KMS-11 (cell line): Measurements from ENCODE around the gene CRMP1.

Experiments
- H2AFZ ChIP-seq: fragments of 200-600 bp; sonication (generic); 2 replicates; pipeline ENCODE4 v1.6.1; 2016; ENCODE audit warnings: antibody characterized with exemption, mixed run types, low read depth
- H3K27ac ChIP-seq: fragments of 200-600 bp; sonication (generic); 2 replicates; pipeline ENCODE4 v1.6.1; 2016; ENCODE audit warnings: mild to moderate bottlenecking, mixed run types
- H3K27me3 ChIP-seq: fragments of 200-600 bp; sonication (generic); 2 replicates; pipeline ENCODE4 v1.6.1; 2017; ENCODE audit warnings: mild to moderate bottlenecking, low read depth, mixed run types, moderate library complexity; ENCODE audit not compliant: insufficient read depth
- H3K36me3 ChIP-seq: fragments of 200-600 bp; sonication (generic); 2 replicates; pipeline ENCODE4 v1.6.1; 2017; ENCODE audit warnings: mild to moderate bottlenecking, mixed run types; ENCODE audit not compliant: insufficient read depth
- H3K4me1 ChIP-seq: fragments of 200-600 bp; sonication (generic); 2 replicates; pipeline ENCODE4 v1.6.1; 2016; ENCODE audit warnings: mild to moderate bottlenecking, low read depth, mixed run types; ENCODE audit not compliant: poor library complexity, severe bottlenecking
- H3K4me2 ChIP-seq: fragments of 200-600 bp; sonication (generic); 2 replicates; pipeline ENCODE4 v1.7.0; 2016; ENCODE audit warnings: mild to moderate bottlenecking, mixed run types
- H3K4me3 ChIP-seq: fragments of 200-600 bp; sonication (generic); IDR thresholded peaks from 2 replicates; pipeline ENCODE4 v1.6.1; 2017; ENCODE audit warnings: low read depth, low read length, mixed read lengths; ENCODE audit not compliant: insufficient read depth
- H3K79me2 ChIP-seq: fragments of 200-600 bp; sonication (generic); 2 replicates; pipeline ENCODE4 v1.6.1; 2016; ENCODE audit warnings: low read depth, mixed run types; ENCODE audit not compliant: insufficient read depth
- H3K9ac ChIP-seq: fragments of 200-600 bp; sonication (generic); 2 replicates; pipeline ENCODE4 v1.6.1; 2016; ENCODE audit warnings: mild to moderate bottlenecking, mixed run types
- H4K20me1 ChIP-seq: fragments of 200-600 bp; sonication (generic); 2 replicates; pipeline ENCODE4 v1.6.1; 2016; ENCODE audit warnings: mild to moderate bottlenecking, mixed run types; ENCODE audit not compliant: insufficient read depth
- CTCF ChIP-seq: fragments of 200-600 bp; sonication (generic); conservative IDR thresholded peaks from 2 replicates; pipeline ENCODE4 v1.6.1; 2017; ENCODE audit warnings: low read depth, mild to moderate bottlenecking, antibody characterized with exemption, low read length, moderate library complexity, mixed read lengths

The CRMP1 gene

GRCh38 chr4:5799406-5799805 lies 93.5 kb downstream of the CRMP1 start:
- H3K36me3 ChIP-seq, result no peaks in the 10 kb centered on the region
- no peak overlapping the region for H3K4me3 ChIP-seq
- H2AFZ ChIP-seq, result no peak overlapping the region
- no peak overlapping the region for H3K27ac ChIP-seq
- H3K9ac ChIP-seq, result no peak overlapping the region
- H3K4me2 ChIP-seq, result no peak overlapping the region
- H4K20me1 ChIP-seq, result no peaks in the 10 kb centered on the region
- no peaks in the 10 kb centered on the region for H3K4me1 ChIP-seq
- no peak for TF ChIP-seq CTCF
- H3K79me2 ChIP-seq, result no peaks in the 10 kb centered on the region
- no peaks in the 10 kb centered on the region for H3K27me3 ChIP-seq

DNA sequence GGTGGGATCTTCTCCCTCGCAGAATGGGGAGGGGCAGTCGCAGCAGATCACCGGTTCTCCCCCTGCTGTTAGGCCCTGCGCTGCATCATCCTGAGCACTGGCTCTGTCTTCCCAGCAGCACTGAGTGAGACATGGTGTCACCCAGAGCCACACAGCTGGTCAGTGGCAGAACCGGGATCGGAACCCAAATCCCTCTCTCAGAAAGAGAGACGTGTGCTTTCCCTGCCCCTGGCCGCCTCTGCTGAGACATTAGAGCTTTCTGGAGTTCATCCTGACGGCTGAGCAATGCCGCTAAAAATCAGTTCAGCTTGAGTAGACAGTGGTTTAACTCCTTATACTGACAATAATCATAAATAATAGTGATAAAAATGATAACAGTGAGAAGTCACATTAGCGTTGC lies 93.9 kb downstream of the CRMP1 start:
- Histone ChIP-seq H2AFZ (no peak overlapping the region), H3K9ac (no peak overlapping the region), H3K4me2 (no peak overlapping the region), H3K4me3 (no peak overlapping the region), H3K27ac (no peak overlapping the region), H3K36me3 (no peaks in the 10 kb centered on the region), H3K79me2 (no peaks in the 10 kb centered on the region), H4K20me1 (no peaks in the 10 kb centered on the region), H3K4me1 (no peaks in the 10 kb centered on the region), H3K27me3 (no peaks in the 10 kb centered on the region)
- TF ChIP-seq CTCF, result no peak

DNA sequence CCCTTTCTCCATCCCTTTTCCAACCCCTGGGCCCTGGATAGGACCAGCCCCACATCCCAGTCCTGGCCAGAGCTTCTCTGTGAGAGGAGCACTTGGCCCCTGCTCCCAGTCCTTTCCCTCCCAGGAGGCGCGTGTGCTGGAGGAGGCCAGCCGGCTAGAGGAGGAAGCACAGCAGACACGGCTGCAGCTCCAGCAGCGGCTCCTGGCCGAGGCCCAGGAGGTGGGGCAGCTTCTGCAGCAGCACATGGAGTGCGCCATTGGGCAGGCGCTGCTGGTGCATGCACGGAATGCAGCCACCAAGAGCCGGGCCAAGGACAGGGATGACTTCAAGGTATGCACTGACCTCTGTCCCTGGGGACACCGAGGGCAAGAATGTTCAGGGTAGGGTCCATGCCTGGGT lies 94.4 kb downstream of the CRMP1 start:
- Histone ChIP-seq H3K27ac (no peak overlapping the region), H3K4me1 (no peaks in the 10 kb centered on the region), H2AFZ (no peak overlapping the region), H3K9ac (no peak overlapping the region), H3K36me3 (no peaks in the 10 kb centered on the region), H4K20me1 (no peaks in the 10 kb centered on the region), H3K27me3 (no peaks in the 10 kb centered on the region), H3K79me2 (no peaks in the 10 kb centered on the region), H3K4me3 (no peak overlapping the region), H3K4me2 (no peak overlapping the region)
- no peak for TF ChIP-seq CTCF

- Histone ChIP-seq H3K4me1 (no peaks in the 10 kb centered on the region), H3K4me3 (no peak overlapping the region), H3K36me3 (no peaks in the 10 kb centered on the region), H3K27me3 (no peaks in the 10 kb centered on the region), H2AFZ (no peak overlapping the region), H3K27ac (no peak overlapping the region), H3K4me2 (no peak overlapping the region), H4K20me1 (no peaks in the 10 kb centered on the region), H3K9ac (no peak overlapping the region), H3K79me2 (no peaks in the 10 kb centered on the region)
- no peak for TF ChIP-seq CTCF
Observed at GRCh38 chr4:5797866-5798265, 95.0 kb downstream of the CRMP1 start.

- H3K4me2 ChIP-seq, result no peak overlapping the region
- no peak overlapping the region for H2AFZ ChIP-seq
- H3K4me3 ChIP-seq, result no peak overlapping the region
- H3K79me2 ChIP-seq, result no peaks in the 10 kb centered on the region
- H3K9ac ChIP-seq, result no peak overlapping the region
- H3K27ac ChIP-seq, result no peak overlapping the region
- H3K4me1 ChIP-seq, result no peaks in the 10 kb centered on the region
- no peak for TF ChIP-seq CTCF
- no peaks in the 10 kb centered on the region for H4K20me1 ChIP-seq
- no peaks in the 10 kb centered on the region for H3K27me3 ChIP-seq
- no peaks in the 10 kb centered on the region for H3K36me3 ChIP-seq
Observed at GRCh38 chr4:5796976-5797375, 95.9 kb downstream of the CRMP1 start.
